IPS-18a (cell line): ENCODE data around the gene CC2D1A.
A peak's percentile ranks its signal among the peaks of the same experiment; 100 is the strongest.

Experiments used
- H3K27ac ChIP-seq: one replicate; pipeline ENCODE4 v1.5.1; 2013; ENCODE audit warnings: low read length
- H3K27me3 ChIP-seq: one replicate; pipeline ENCODE4 v1.6.1; 2013; ENCODE audit warnings: mild to moderate bottlenecking, low read length; ENCODE audit not compliant: control insufficient read depth, insufficient read depth
- H3K36me3 ChIP-seq: one replicate; pipeline ENCODE4 v1.6.1; 2013; ENCODE audit warnings: low read depth, low read length; ENCODE audit not compliant: control insufficient read depth
- H3K4me1 ChIP-seq: one replicate; pipeline ENCODE4 v1.6.1; 2013; ENCODE audit warnings: low read depth, low read length; ENCODE audit not compliant: control insufficient read depth
- H3K4me3 ChIP-seq: one replicate; pipeline ENCODE4 v1.5.1; 2013; ENCODE audit warnings: low read length
- H3K9ac ChIP-seq: one replicate; pipeline ENCODE4 v1.6.1; 2013; ENCODE audit warnings: mild to moderate bottlenecking, low read length, moderate library complexity
- H3K9me3 ChIP-seq: one replicate; pipeline ENCODE4 v1.6.1; 2013; ENCODE audit warnings: low read depth, low read length; ENCODE audit not compliant: control insufficient read depth

Gene CC2D1A

DNA sequence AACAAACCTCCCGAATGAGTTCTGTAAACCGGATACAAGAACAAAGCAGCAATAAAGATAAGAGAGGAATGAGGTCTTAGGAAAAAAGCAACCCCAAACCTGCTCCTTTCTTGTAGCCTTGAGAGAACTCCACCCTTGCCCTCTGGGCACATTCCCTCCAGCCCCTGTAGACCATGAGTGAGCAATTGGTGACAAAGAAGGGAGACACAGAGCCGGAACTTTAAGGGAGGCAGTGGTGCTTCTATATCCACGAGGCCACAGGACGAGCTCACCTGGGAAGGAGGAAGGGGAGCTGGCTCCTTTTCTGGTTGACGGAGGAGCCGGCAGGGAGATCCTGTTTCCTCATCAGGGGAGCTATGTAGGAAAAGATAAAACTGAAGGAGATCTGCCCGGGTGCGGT is 13.1 kb upstream of the CC2D1A start:
- H3K27me3 ChIP-seq: no peaks in the 10 kb centered on the region

DNA sequence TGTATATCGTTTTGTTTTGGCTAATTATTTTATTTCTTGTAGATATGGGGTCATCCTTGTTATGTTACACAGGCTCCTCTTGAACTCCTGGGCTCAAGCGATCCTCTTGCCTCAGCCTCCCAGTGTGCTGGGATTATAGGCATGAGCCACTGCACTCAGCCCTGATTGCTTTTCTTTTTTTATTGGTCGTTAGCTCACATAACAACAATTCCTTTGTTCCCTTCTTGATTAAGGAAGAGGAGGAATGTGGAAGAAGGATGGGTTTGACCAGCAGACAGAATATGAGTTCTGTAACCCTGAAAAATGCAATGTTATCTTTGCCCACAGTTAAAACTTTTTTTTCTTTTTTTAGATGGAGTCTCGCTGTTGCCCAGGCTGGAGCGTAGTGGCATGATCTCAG is 11.4 kb upstream of the CC2D1A start:
- no peaks in the 10 kb centered on the region for H3K4me1 ChIP-seq
- no peak overlapping the region for H3K4me3 ChIP-seq
- no peaks in the 10 kb centered on the region for H3K27me3 ChIP-seq
- H3K36me3 ChIP-seq: no peaks in the 10 kb centered on the region
- H3K9ac ChIP-seq: no peak overlapping the region
- H3K9me3 ChIP-seq: no peaks in the 10 kb centered on the region
- H3K27ac ChIP-seq: no peak overlapping the region

More for the DNA sequence above, 13.1 kb upstream of the CC2D1A start:
- H3K4me1 ChIP-seq: no peaks in the 10 kb centered on the region
- H3K9me3 ChIP-seq: no peaks in the 10 kb centered on the region
- H3K9ac ChIP-seq: no peak overlapping the region
- H3K36me3 ChIP-seq: no peaks in the 10 kb centered on the region
- no peak overlapping the region for H3K4me3 ChIP-seq
- H3K27ac ChIP-seq: no peak overlapping the region

DNA sequence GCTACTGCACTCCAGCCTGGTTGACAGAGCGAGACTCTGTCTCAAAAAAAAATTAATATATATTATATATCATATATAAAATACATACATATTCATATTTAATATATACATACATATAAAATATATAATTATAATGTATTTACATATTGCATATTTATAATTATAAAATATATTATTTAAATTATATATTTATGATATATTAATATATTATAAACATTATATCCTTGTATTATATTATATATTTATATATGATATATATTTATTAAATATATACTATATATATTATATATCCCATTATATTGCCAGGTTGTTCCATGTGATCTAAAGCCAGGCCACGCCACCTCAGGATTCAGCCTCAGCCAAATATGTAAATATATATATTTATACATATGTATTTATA is 9.8 kb upstream of the CC2D1A start:
- no peaks in the 10 kb centered on the region for H3K4me1 ChIP-seq
- H3K27ac ChIP-seq: no peak overlapping the region
- H3K9ac ChIP-seq: no peak overlapping the region
- H3K4me3 ChIP-seq: no peak overlapping the region
- H3K9me3 ChIP-seq: no peaks in the 10 kb centered on the region
- H3K27me3 ChIP-seq: no peaks in the 10 kb centered on the region
- H3K36me3 ChIP-seq: no peaks in the 10 kb centered on the region

DNA sequence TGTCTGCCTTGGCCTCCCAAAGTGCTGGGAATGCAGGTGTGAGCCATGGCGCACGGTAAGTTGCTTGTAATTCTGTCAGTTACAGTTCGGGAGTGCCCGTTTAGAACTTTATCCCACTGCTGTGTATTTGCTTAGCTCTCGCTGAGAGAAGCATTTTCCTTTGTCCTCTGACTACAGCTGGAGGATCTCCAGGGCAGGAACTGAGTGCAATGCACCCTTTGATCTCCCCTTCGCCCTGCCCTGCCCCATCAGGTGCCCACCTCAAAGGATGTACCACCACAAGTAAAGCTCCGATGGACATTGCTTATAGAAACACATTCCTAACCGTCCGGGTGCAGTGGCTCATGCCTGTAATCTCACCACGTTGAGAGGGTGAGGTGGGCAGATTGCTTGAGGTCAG is 6.6 kb upstream of the CC2D1A start:
- Histone ChIP-seq H3K9ac (no peak overlapping the region), H3K36me3 (no peaks in the 10 kb centered on the region), H3K27ac (no peak overlapping the region), H3K4me3 (no peak overlapping the region), H3K4me1 (no peaks in the 10 kb centered on the region), H3K27me3 (no peaks in the 10 kb centered on the region), H3K9me3 (no peaks in the 10 kb centered on the region)

DNA sequence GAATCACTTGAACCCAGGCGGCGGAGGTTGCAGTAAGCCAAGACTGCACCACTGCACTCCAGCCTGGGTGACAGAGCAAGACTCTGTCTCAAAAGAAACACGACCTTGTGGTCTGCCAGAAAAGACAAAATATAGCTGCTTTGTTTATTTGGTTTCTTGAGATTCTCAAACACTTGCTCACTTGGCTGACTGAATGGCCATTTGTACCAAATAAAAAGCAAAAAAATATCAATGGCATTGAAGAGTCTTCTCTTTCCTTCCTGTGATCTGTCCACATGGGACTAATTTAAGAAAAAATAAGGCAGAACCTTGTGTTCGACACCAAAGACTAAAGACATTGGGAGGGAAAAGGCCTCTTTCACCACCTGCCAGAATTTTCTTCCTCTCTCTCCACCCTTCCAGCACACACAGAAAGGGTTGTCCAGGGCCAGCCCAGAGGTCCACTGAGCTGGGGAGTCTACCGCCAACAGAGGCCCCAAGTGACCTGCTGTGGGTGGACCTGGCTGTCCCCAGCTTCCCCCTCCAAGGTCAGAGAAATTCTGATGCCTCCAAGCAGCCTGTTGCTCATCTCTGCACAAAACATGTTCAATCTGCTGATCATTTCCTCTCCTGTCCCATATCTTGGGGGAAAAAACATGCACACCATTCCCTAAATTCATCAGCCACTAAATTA is 6.0 kb upstream of the CC2D1A start:
- Histone ChIP-seq H3K27me3 (peaks cover 4% of the 10 kb centered on the region), H3K9ac (no peak overlapping the region), H3K4me3 (no peak overlapping the region), H3K36me3 (no peaks in the 10 kb centered on the region), H3K27ac (no peak overlapping the region), H3K9me3 (no peaks in the 10 kb centered on the region), H3K4me1 (no peaks in the 10 kb centered on the region)

DNA sequence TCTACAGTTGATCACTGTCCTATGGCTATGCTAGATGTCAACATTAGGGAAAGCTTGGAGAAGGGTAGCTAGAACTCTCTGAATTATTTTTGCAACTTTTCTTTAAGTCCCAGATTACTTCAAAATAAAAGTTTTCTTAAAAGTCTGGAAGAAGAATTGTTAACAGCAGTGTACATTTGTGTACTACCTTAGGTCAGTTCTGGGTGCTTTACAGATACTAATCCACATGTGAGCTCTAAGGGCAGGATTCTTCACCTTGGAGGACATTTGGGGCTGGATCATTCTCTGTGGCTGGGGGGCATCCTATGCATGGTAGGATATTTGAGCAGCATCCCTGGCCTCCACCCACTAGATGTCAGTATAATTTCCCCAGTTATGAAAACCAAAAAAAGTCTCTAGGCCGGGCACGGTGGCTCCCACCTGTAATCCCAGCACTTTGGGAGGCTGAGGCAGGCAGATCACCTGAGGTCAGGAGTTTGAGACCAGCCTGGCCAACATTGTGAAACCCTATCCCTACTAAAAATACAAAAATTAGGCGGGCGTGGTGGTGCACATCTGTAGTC is 2.9 kb upstream of the CC2D1A start:
- Histone ChIP-seq H3K27ac (no peak overlapping the region), H3K4me1 (no peaks in the 10 kb centered on the region), H3K9ac (no peak overlapping the region), H3K4me3 (no peak overlapping the region), H3K36me3 (no peaks in the 10 kb centered on the region), H3K9me3 (no peaks in the 10 kb centered on the region), H3K27me3 (peaks cover 11% of the 10 kb centered on the region)

DNA sequence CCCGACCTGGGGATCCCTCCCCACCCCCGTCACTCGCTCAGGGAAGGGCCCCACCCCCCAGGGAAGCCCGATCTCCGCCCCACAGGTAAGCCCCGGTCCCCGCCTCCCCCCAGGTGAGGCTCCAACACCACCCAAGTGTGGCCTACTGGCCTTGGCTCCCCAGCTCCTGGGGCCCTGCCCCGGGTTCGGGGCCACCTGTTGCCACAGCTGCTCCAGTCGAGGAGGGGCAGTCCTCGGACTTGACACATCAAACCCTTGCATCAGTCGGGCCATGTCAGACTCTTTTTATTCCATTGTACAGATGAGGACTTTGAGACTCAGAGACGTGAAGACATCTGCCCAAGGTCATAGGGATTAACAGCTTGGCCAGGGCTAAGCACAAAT is 512 bp downstream of the CC2D1A start:
- Histone ChIP-seq H3K4me3 (peak overlapping the region; percentile 74), H3K27ac (no peak overlapping the region), H3K9me3 (no peaks in the 10 kb centered on the region), H3K9ac (peak overlapping the region; percentile 67), H3K36me3 (peaks cover 7% of the 10 kb centered on the region), H3K4me1 (no peaks in the 10 kb centered on the region), H3K27me3 (peaks cover 11% of the 10 kb centered on the region)

DNA sequence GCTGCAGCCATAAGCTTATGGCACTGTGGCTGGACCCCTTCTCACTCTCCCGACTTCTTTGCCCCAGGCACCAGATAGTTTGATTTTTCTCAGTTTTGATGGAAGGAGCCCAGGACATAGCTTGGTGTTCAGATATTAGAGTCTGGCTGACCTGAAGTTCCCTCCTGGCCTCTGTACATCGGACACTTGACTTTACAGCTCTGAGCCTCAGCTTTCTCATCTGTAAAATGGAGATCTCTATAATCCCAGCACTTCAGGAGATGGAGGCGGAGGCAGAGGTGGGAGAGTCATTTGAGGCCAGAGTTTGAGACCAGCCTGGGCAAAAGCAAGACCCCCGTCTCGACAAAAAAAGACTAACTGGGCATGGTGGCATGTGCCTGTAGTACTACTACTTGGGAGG is 909 bp downstream of the CC2D1A start:
- Histone ChIP-seq H3K4me1 (no peaks in the 10 kb centered on the region), H3K27me3 (peaks cover 11% of the 10 kb centered on the region), H3K9me3 (no peaks in the 10 kb centered on the region), H3K27ac (no peak overlapping the region), H3K4me3 (peak overlapping the region; percentile 74), H3K36me3 (peaks cover 7% of the 10 kb centered on the region), H3K9ac (peak overlapping the region; percentile 67)

DNA sequence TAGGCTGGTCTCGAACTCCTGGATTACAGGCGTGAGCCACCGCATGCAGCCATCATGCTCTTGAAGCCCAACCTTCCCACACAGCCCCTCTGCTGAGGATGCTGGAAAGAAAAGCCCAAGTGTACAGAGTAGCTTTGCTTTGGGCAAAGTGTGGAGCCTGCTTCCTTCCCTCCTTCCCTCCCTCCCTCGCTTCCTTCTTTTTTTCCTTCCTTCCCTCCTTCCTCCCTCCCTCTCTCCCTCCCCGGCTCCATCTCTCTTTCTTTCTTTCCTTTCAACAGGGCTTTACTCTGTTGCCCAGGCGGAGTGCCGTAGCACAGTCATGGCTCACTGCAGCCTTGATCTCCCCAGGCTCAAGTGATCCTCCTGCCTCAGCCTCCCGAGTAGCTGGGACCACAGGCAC is 2.7 kb downstream of the CC2D1A start:
- no peak overlapping the region for H3K9ac ChIP-seq
- no peaks in the 10 kb centered on the region for H3K4me1 ChIP-seq
- H3K4me3 ChIP-seq: no peak overlapping the region
- peaks cover 14% of the 10 kb centered on the region for H3K36me3 ChIP-seq
- H3K9me3 ChIP-seq: no peaks in the 10 kb centered on the region
- peaks cover 11% of the 10 kb centered on the region for H3K27me3 ChIP-seq
- H3K27ac ChIP-seq: no peak overlapping the region

DNA sequence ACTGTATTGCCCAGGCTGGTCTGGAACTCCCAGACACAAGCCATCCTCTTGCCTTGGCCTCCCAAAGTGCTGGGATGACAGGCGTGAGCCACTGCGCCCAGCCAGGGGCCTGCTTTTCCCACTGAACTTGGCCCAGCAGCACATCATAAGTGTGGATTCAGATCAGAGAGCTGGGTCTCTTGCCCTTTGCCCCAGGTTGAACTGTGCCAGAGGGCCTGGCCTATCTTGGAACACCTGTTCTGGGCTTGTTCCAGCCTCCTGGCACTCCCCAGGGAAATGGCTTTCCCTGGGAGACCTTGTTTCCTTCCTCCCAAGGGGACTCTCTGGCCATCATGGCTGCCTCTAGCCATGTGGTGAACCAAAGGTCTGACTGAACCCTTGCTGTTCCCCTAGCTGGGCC is 3.4 kb downstream of the CC2D1A start:
- Histone ChIP-seq H3K9ac (no peak overlapping the region), H3K27ac (no peak overlapping the region), H3K4me1 (no peaks in the 10 kb centered on the region), H3K9me3 (no peaks in the 10 kb centered on the region), H3K27me3 (peaks cover 11% of the 10 kb centered on the region), H3K36me3 (peaks cover 14% of the 10 kb centered on the region), H3K4me3 (no peak overlapping the region)

DNA sequence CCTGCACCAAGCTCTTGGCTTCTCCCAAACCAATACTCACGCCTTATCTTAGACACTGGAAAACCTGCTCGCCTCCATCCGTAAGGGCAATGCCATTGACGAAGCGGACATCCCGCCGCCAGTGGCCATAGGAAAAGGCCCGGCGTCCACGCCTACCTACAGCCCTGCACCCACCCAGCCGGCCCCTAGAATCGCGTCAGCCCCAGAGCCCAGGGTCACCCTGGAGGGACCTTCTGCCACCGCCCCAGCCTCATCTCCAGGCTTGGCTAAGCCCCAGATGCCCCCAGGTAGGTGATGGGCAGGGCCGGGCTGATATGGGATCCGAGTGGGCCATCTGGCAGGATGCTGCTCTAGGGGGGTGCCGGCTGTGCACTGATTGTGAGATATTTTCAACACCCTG is 7.4 kb downstream of the CC2D1A start:
- no peak overlapping the region for H3K9ac ChIP-seq
- H3K36me3 ChIP-seq: peaks cover 21% of the 10 kb centered on the region
- no peaks in the 10 kb centered on the region for H3K27me3 ChIP-seq

DNA sequence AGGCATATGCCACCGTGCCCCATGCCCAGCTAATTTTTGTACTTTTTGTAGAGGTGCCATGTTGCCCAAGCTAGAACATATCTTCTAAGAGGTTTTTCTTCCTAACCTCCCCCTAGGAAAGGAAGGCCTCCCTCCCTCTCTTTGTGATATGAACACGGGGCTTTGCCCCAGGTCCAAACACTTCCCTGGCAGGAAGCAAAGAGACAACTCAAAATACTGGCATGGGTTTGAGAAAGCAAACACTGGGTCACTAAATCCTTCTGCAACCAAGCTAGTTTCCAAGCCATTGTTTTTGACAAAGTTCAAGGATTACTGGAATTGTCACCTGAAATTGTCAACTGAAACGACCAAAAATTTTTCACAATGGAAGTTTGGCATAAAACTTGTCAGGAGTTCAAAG is 8.8 kb downstream of the CC2D1A start:
- peaks cover 18% of the 10 kb centered on the region for H3K36me3 ChIP-seq
- H3K27me3 ChIP-seq: no peaks in the 10 kb centered on the region

More for the DNA sequence above, 7.4 kb downstream of the CC2D1A start:
- Histone ChIP-seq H3K4me3 (no peak overlapping the region), H3K27ac (no peak overlapping the region), H3K4me1 (no peaks in the 10 kb centered on the region), H3K9me3 (no peaks in the 10 kb centered on the region)

More for the DNA sequence above, 8.8 kb downstream of the CC2D1A start:
- H3K4me3 ChIP-seq: no peak overlapping the region
- no peaks in the 10 kb centered on the region for H3K4me1 ChIP-seq
- no peak overlapping the region for H3K9ac ChIP-seq
- no peak overlapping the region for H3K27ac ChIP-seq
- no peaks in the 10 kb centered on the region for H3K9me3 ChIP-seq
